A549 (cell line): ENCODE results near the gene MAJIN. TPM values are rescaled to one million over a fixed set of nuclear protein-coding genes. Genes with fewer than 3 reads are reported as not detected.

Experiments
- ATAC-seq, 2 experiments: fragments of 200-7000 bp in 1 of 2; fragments of >200 bp in 1 of 2; cut with Nextera tagmentation in 1 of 2; cut with Tn5 transposase in 1 of 2; 3 replicates each; pipeline versions ENCODE4 v1.8.0 to v1.9.1; 2018 to 2020; ENCODE audit warnings: mild to moderate bottlenecking in 1 of 2, moderate library complexity in 1 of 2
- CTCF ChIA-PET: fragments of 300-600 bp; sonication (Branson Sonifier 250); formaldehyde crosslinking; extraction: SDS; loops from one replicate; lab custom pipeline; 2021; ENCODE audit warnings: antibody characterized with exemption, inconsistent platforms; lab: Yijun Ruan, JAX
- POLR2A ChIA-PET: fragments of 350-600 bp; formaldehyde crosslinking; extraction: SDS; loops from one replicate; lab custom pipeline; 2021; ENCODE audit warnings: antibody characterized with exemption, inconsistent platforms; lab: Yijun Ruan, JAX
- DNase-seq, 2 experiments: peaks; one replicate each; pipeline versions ENCODE4 v3.0.0 to v3.0.0-alpha.2; 2011 to 2016; ENCODE audit warnings: low read depth in 1 of 2, low spot score in 1 of 2
- FAIRE-seq: peaks from 2 replicates; lab custom pipeline; 2011; peaks lifted over from hg19 to GRCh38; lab: Jason Lieb, UNC
- H3K27ac ChIP-seq, 2 experiments: fragments of >200 bp; sonication (Bioruptor Twin); formaldehyde crosslinking; 3 replicates each; pipeline ENCODE4 v1.5.1; 2016 to 2017
- H3K4me1 ChIP-seq: fragments of >200 bp; sonication (Bioruptor Twin); formaldehyde crosslinking; 3 replicates; pipeline ENCODE4 v1.6.1; 2016
- H3K4me2 ChIP-seq: fragments of >200 bp; sonication (Bioruptor Twin); formaldehyde crosslinking; 3 replicates; pipeline ENCODE4 v1.6.1; 2016
- H3K4me3 ChIP-seq: fragments of >200 bp; sonication (Bioruptor Twin); formaldehyde crosslinking; 3 replicates; pipeline ENCODE4 v1.5.1; 2016
- H3K9me3 ChIP-seq: fragments of >200 bp; sonication (Bioruptor Twin); formaldehyde crosslinking; 3 replicates; pipeline ENCODE4 v1.6.1; 2016
- CBX2 ChIP-seq: fragments of 200-600 bp; sonication (generic); IDR thresholded peaks from 2 replicates; pipeline ENCODE4 v1.6.1; 2016; ENCODE audit warnings: low read depth, mild to moderate bottlenecking, borderline replicate concordance
- CEBPB ChIP-seq, 2 experiments: fragments of >200 bp in 1 of 2; sonication (Bioruptor Twin) in 1 of 2; formaldehyde crosslinking in 1 of 2; IDR thresholded peaks; 2 replicates each; pipeline ENCODE4 v1.6.1; 2012 to 2016
- CHD4 ChIP-seq: fragments of 200-600 bp; sonication (generic); IDR thresholded peaks from 2 replicates; pipeline ENCODE4 v1.6.1; 2016; ENCODE audit warnings: antibody characterized with exemption, mild to moderate bottlenecking, borderline replicate concordance
- EHF ChIP-seq: fragments of 250-450 bp; sonication (Bioruptor Pico); IDR thresholded peaks from 2 replicates; pipeline ENCODE4 v1.5.0; 2020; ENCODE audit warnings: mild to moderate bottlenecking
- EHMT2 ChIP-seq: fragments of 200-600 bp; sonication (generic); IDR thresholded peaks from 2 replicates; pipeline ENCODE4 v1.6.1; 2016; ENCODE audit warnings: antibody characterized with exemption, low read depth, mild to moderate bottlenecking, moderate library complexity
- ELK1 ChIP-seq: fragments of 150-350 bp; IDR thresholded peaks from 2 replicates; pipeline ENCODE4 v1.6.1; 2014; ENCODE audit warnings: low read depth, mild to moderate bottlenecking, low read length
- FOSL2 ChIP-seq, 2 experiments: fragments of 450-650 bp in 1 of 2; fragments of >200 bp in 1 of 2; sonication (Bioruptor Twin) in 1 of 2; formaldehyde crosslinking; IDR thresholded peaks; 2 replicates each; pipeline versions ENCODE4 v1.5.0 to v1.6.1; 2016 to 2020; ENCODE audit warnings: mild to moderate bottlenecking in 1 of 2, moderate library complexity in 1 of 2
- HES2 ChIP-seq: fragments of >200 bp; sonication (Bioruptor Twin); formaldehyde crosslinking; IDR thresholded peaks from 2 replicates; pipeline ENCODE4 v1.6.1; 2016
- HOXB13 ChIP-seq: fragments of 250-450 bp; sonication (Bioruptor Pico); IDR thresholded peaks from 2 replicates; pipeline ENCODE4 v1.5.0; 2020; ENCODE audit warnings: low read depth, mild to moderate bottlenecking, moderate library complexity
- HOXB5 ChIP-seq: fragments of 250-450 bp; sonication (Bioruptor Pico); IDR thresholded peaks from 2 replicates; pipeline ENCODE4 v1.5.0; 2020; ENCODE audit warnings: mild to moderate bottlenecking, moderate library complexity
- NPAS2 ChIP-seq: fragments of 250-450 bp; sonication (Bioruptor Pico); IDR thresholded peaks from 2 replicates; pipeline ENCODE4 v1.8.0; 2022; ENCODE audit warnings: mild to moderate bottlenecking, moderate library complexity, borderline replicate concordance
- POLR2A ChIP-seq: IDR thresholded peaks from 2 replicates; pipeline ENCODE4 v1.6.1; 2012; ENCODE audit warnings: mild to moderate bottlenecking, low read length
- RARB ChIP-seq: fragments of 250-450 bp; sonication (Bioruptor Pico); IDR thresholded peaks from 2 replicates; pipeline ENCODE4 v1.8.0; 2021; ENCODE audit warnings: mild to moderate bottlenecking, moderate library complexity
- RCOR1 ChIP-seq: fragments of 150-350 bp; IDR thresholded peaks from 2 replicates; pipeline ENCODE4 v1.6.1; 2014; ENCODE audit warnings: antibody characterized with exemption, low read length, low read depth
- REST ChIP-seq: fragments of 200-600 bp; sonication (generic); IDR thresholded peaks from 2 replicates; pipeline ENCODE4 v1.6.1; 2016; ENCODE audit warnings: antibody characterized with exemption, mild to moderate bottlenecking, moderate library complexity
- RNF2 ChIP-seq: fragments of 200-600 bp; sonication (generic); IDR thresholded peaks from 2 replicates; pipeline ENCODE4 v1.6.1; 2016; ENCODE audit warnings: low read depth, mild to moderate bottlenecking, antibody characterized with exemption, moderate library complexity, borderline replicate concordance
- SMC3 ChIP-seq: fragments of >200 bp; sonication (Bioruptor Twin); formaldehyde crosslinking; IDR thresholded peaks from 3 replicates; pipeline ENCODE4 v1.6.1; 2018; ENCODE audit warnings: inconsistent platforms
- SREBF2 ChIP-seq: fragments of 450-650 bp; IDR thresholded peaks from 2 replicates; pipeline ENCODE4 v1.6.1; 2014; ENCODE audit warnings: mild to moderate bottlenecking, moderate library complexity
- ZSCAN20 ChIP-seq: fragments of 250-450 bp; sonication (Bioruptor Pico); IDR thresholded peaks from 2 replicates; pipeline ENCODE4 v1.8.0; 2022; ENCODE audit warnings: mild to moderate bottlenecking, moderate library complexity
- WGBS: methylation state at CpG from one replicate; pipeline ENCODE4 v1.1.6; 2017; ENCODE audit errors: missing lambda C conversion rate; 5-methylcytosine and 5-hydroxymethylcytosine counted together
- polyA plus RNA-seq, 4 experiments: library from polyadenylated mRNA; depleted of rRNA in 3 of 4; stranded (reverse); fragments of >200 nt; fragmentation: RNase III in 1 of 4; extraction: RNeasy Plus Mini Kit Qiagen cat#74134 plus additional on column Dnase treatment in 1 of 4; gene quantifications; 2 replicates in 3 of 4; 3 replicates in 1 of 4; pipeline ENCODE4 v1.2.3, GENCODE V29; 2011 to 2017

The MAJIN gene
- polyA plus RNA-seq, 2 of the 4 experiments (the other 2 are of a cell fraction), result 0.12 TPM; not detected in 1

- Histone ChIP-seq H3K27ac (no peak overlapping the region), H3K4me3 (no peak overlapping the region), H3K4me2 (no peak overlapping the region), H3K9me3 (no peaks in the 10 kb centered on the region), H3K4me1 (no peaks in the 10 kb centered on the region)
- ATAC-seq (peak in 1 of 2 experiments; percentile 38; a peak in 3 of 6 replicates), FAIRE-seq (no peak), DNase-seq (no peak)
- CTCF ChIA-PET, result interaction anchor here (0.6 to 2.3 kb wide), 12 partner anchors 8 to 85 kb away, joined by 3 to 10 read pairs (median 4); partner anchors contain the start of genes ARL2 and BATF2
- POLR2A ChIA-PET, result interaction anchor here (0.6 to 1.0 kb wide), 2 partner anchors 10 to 21 kb away, joined by 3 to 5 read pairs; no protein-coding TSS in a partner anchor
- 86% methylated on average over 7 of the region's 12 CpGs for WGBS
- TF ChIP-seq RARB (CRISPR knock-in tag) (no peak), EHMT2 (no peak), ELK1 (no peak), FOSL2 (IDR thresholded peaks at IDR 0.05) (no peak), FOSL2 (CRISPR knock-in tag; IDR thresholded peaks at IDR 0.05) (no peak), HOXB13 (no peak), RNF2 (no peak), EHF (CRISPR knock-in tag) (no peak), SREBF2 (no peak)
Observed at GRCh38 chr11:64933213-64933934, 38.5 kb downstream of the MAJIN start.

- no peak for DNase-seq
- ATAC-seq, result no peak
- Histone ChIP-seq H3K4me2 (no peak overlapping the region), H3K9me3 (no peaks in the 10 kb centered on the region), H3K4me1 (no peaks in the 10 kb centered on the region), H3K4me3 (no peak overlapping the region), H3K27ac (no peak overlapping the region)
- POLR2A ChIA-PET, result no interaction called here
- WGBS, result 74% methylated on average over 5 of the region's 5 CpGs
- CTCF ChIA-PET, result interaction anchor here (1.0 to 2.3 kb wide), 3 partner anchors 10 to 82 kb away, joined by 4 to 10 read pairs (median 5); partner anchors contain the start of genes ARL2 and BATF2
- TF ChIP-seq CHD4 (no peak), NPAS2 (no peak), SMC3 (no peak), HOXB5 (no peak), CBX2 (no peak)
- FAIRE-seq, result no peak
Observed at GRCh38 chr11:64932324-64932723, 39.6 kb downstream of the MAJIN start.

GRCh38 chr11:64931290-64931689, 40.6 kb downstream of the MAJIN start:
- POLR2A ChIA-PET, result no interaction called here
- no peak overlapping the region for H3K27ac ChIP-seq
- TF ChIP-seq REST, result no peak
- TF ChIP-seq HOXB5, result no peak
- TF ChIP-seq NPAS2, result no peak
- TF ChIP-seq HES2, result no peak
- TF ChIP-seq POLR2A, result no peak
- TF ChIP-seq CEBPB (IDR thresholded peaks at IDR 0.05), result no peak
- TF ChIP-seq ZSCAN20 (CRISPR knock-in tag), result no peak
- TF ChIP-seq RARB (CRISPR knock-in tag), result no peak
- TF ChIP-seq ELK1, result no peak
- TF ChIP-seq RCOR1, result no peak
- TF ChIP-seq, all 56 proteins: peak for 0
- H3K4me3 ChIP-seq, result no peak overlapping the region
- CTCF ChIA-PET, result interaction anchor here (0.9 kb wide), 1 partner anchor 34 kb away, joined by 3 read pairs; no protein-coding TSS in a partner anchor
- H3K4me1 ChIP-seq, result no peaks in the 10 kb centered on the region
- H3K4me2 ChIP-seq, result no peak overlapping the region
- no peak for DNase-seq
- WGBS, result 89% methylated on average over 6 of the region's 7 CpGs
- FAIRE-seq, result no peak
- no peak for ATAC-seq
- H3K9me3 ChIP-seq, result no peaks in the 10 kb centered on the region
